Tibial nerve (tissue), 4 donors: Measurements from ENCODE around the gene STON2. TPM values are rescaled to one million over a fixed set of nuclear protein-coding genes. Genes with fewer than 3 reads are reported as not detected.

Experiments
- DNase-seq, 2 donors: peaks; one replicate each; pipeline ENCODE4 v3.0.0-alpha.2; 2019; ENCODE audit warnings: low spot score in 2 of 2
- H3K27ac ChIP-seq, 4 donors: fragments of 200-600 bp; sonication (generic) in 3 of 4; one replicate each; pipeline ENCODE4 v1.5.1; 2017 to 2019; ENCODE audit warnings: mild to moderate bottlenecking in 1 of 4
- H3K27me3 ChIP-seq, 2 donors: fragments of 200-600 bp; sonication (generic) in 1 of 2; one replicate each; pipeline versions ENCODE4 v1.5.1 to v1.6.0; 2017 to 2019
- H3K36me3 ChIP-seq, 3 donors: fragments of 200-600 bp; sonication (generic); one replicate each; pipeline ENCODE4 v1.5.1; 2018 to 2019
- H3K4me1 ChIP-seq, 4 donors: fragments of 200-600 bp; sonication (generic) in 3 of 4; one replicate each; pipeline ENCODE4 v1.5.1; 2017 to 2019
- H3K4me3 ChIP-seq, 4 donors: fragments of 200-600 bp; sonication (generic) in 3 of 4; one replicate each; pipeline ENCODE4 v1.5.1; 2017 to 2019; ENCODE audit warnings: mild to moderate bottlenecking in 1 of 4, moderate library complexity in 1 of 4
- H3K9me3 ChIP-seq, 4 donors: fragments of 200-600 bp; sonication (generic) in 3 of 4; one replicate each; pipeline ENCODE4 v1.5.1; 2017 to 2019
- CTCF ChIP-seq, 5 experiments: fragments of 200-600 bp in 3 of 5; fragments of 450-650 bp in 2 of 5; sonication (generic) in 3 of 5; IDR thresholded peaks; one replicate each; pipeline ENCODE4 v1.5.1; 2016 to 2019; ENCODE audit warnings: antibody characterized with exemption in 5 of 5, mild to moderate bottlenecking in 3 of 5, moderate library complexity in 2 of 5
- EP300 ChIP-seq, 2 donors: sonication (generic); formaldehyde crosslinking; IDR thresholded peaks; one replicate each; pipeline ENCODE4 v1.6.1; 2017; ENCODE audit warnings: antibody characterized with exemption in 2 of 2, mild to moderate bottlenecking in 1 of 2
- POLR2A ChIP-seq, 2 donors: fragments of 450-650 bp; IDR thresholded peaks; one replicate each; pipeline ENCODE4 v1.6.1; 2017; ENCODE audit warnings: antibody characterized with exemption in 2 of 2, mild to moderate bottlenecking in 2 of 2, moderate library complexity in 2 of 2
- WGBS, 2 donors: methylation state at CpG; one replicate each; pipeline ENCODE4 v1.1.5; 2018; 5-methylcytosine and 5-hydroxymethylcytosine counted together
- total RNA-seq, 4 donors: library from RNA; depleted of rRNA; stranded (reverse); fragments of >200 nt; gene quantifications; one replicate each; pipeline ENCODE4 v1.1.0, GENCODE V29; 2016

Gene STON2
- total RNA-seq, 4 donors from 2014 or later, result 21.6 to 62.0 (median 34.7) TPM

GRCh38 chr14:81301371-81301770 is 98.8 kb downstream of the STON2 start:
- no peaks in the 10 kb centered on the region for H3K27me3 ChIP-seq
- WGBS, 2 donors, result 55 to 58% methylated on average over 1 of the region's 1 CpG
- no peak overlapping the region for H3K27ac ChIP-seq
- H3K9me3 ChIP-seq, result no peaks in the 10 kb centered on the region
- no peaks in the 10 kb centered on the region for H3K36me3 ChIP-seq
- TF ChIP-seq CTCF (IDR thresholded peaks at IDR 0.05) (no peak), POLR2A (IDR thresholded peaks at IDR 0.05) (no peak), EP300 (IDR thresholded peaks at IDR 0.05) (no peak)
- no peak overlapping the region for H3K4me3 ChIP-seq
- peaks cover 0 to 5% (median 0%) of the 10 kb centered on the region in 4 donors for H3K4me1 ChIP-seq
- DNase-seq, result no peak

- TF ChIP-seq CTCF (IDR thresholded peaks at IDR 0.05) (no peak), EP300 (IDR thresholded peaks at IDR 0.05) (no peak), POLR2A (IDR thresholded peaks at IDR 0.05) (no peak)
- WGBS, 2 donors, result 89 to 93% methylated on average over 2 of the region's 2 CpGs
- Histone ChIP-seq H3K9me3 (no peaks in the 10 kb centered on the region), H3K4me3 (no peak overlapping the region), H3K4me1 (peaks cover 0 to 5% (median 0%) of the 10 kb centered on the region in 4 donors), H3K36me3 (no peaks in the 10 kb centered on the region), H3K27ac (no peak overlapping the region), H3K27me3 (no peaks in the 10 kb centered on the region)
- DNase-seq, result no peak
Observed at GRCh38 chr14:81298911-81299310, 101.2 kb downstream of the STON2 start.

GRCh38 chr14:81298122-81298521 is 102.0 kb downstream of the STON2 start:
- WGBS, 2 donors, result 81 to 89% methylated on average over 2 of the region's 2 CpGs
- Histone ChIP-seq H3K4me3 (no peak overlapping the region), H3K36me3 (no peaks in the 10 kb centered on the region), H3K9me3 (no peaks in the 10 kb centered on the region), H3K4me1 (peaks cover 0 to 5% (median 0%) of the 10 kb centered on the region in 4 donors), H3K27me3 (no peaks in the 10 kb centered on the region), H3K27ac (no peak overlapping the region)
- no peak for DNase-seq
- TF ChIP-seq POLR2A (IDR thresholded peaks at IDR 0.05), result no peak
- TF ChIP-seq CTCF (IDR thresholded peaks at IDR 0.05), result no peak
- TF ChIP-seq EP300 (IDR thresholded peaks at IDR 0.05), result no peak

- no peaks in the 10 kb centered on the region for H3K27me3 ChIP-seq
- no peak for DNase-seq
- peaks cover 0 to under 1% (median 0%) of the 10 kb centered on the region in 4 donors for H3K4me1 ChIP-seq
- no peak overlapping the region for H3K4me3 ChIP-seq
- H3K27ac ChIP-seq, result no peak overlapping the region
- WGBS, 2 donors, result 51 to 59% methylated on average over 4 of the region's 4 CpGs
- H3K9me3 ChIP-seq, result no peaks in the 10 kb centered on the region
- no peaks in the 10 kb centered on the region for H3K36me3 ChIP-seq
- TF ChIP-seq CTCF (IDR thresholded peaks at IDR 0.05), result no peak
- no peak for TF ChIP-seq EP300 (IDR thresholded peaks at IDR 0.05)
- TF ChIP-seq POLR2A (IDR thresholded peaks at IDR 0.05), result no peak
Observed at GRCh38 chr14:81295958-81296923, 103.9 kb downstream of the STON2 start.

GRCh38 chr14:81289516-81289915 is 110.6 kb downstream of the STON2 start:
- no peak for TF ChIP-seq EP300 (IDR thresholded peaks at IDR 0.05)
- TF ChIP-seq POLR2A (IDR thresholded peaks at IDR 0.05), result no peak
- Histone ChIP-seq H3K27me3 (no peaks in the 10 kb centered on the region), H3K4me1 (no peaks in the 10 kb centered on the region), H3K27ac (no peak overlapping the region), H3K9me3 (no peaks in the 10 kb centered on the region), H3K36me3 (no peaks in the 10 kb centered on the region), H3K4me3 (no peak overlapping the region)
- no peak for DNase-seq
- 83 to 89% methylated on average over 6 of the region's 6 CpGs for WGBS, 2 donors
